Germinal center (tissue), 1 donor: ENCODE results near the gene XPO4.
"Not testable (repeated sequence)": the region's sequence is repeated elsewhere in the genome, so short reads cannot be mapped to it uniquely, and the experiment has no call there.

Experiments used
- DNase-seq: peaks from one replicate; pipeline ENCODE4 v3.0.0; 2012; ENCODE audit warnings: mixed read lengths, low spot score

The XPO4 gene

GRCh38 chr13:20891034-20891433, 11.5 kb downstream of the XPO4 start:
- DNase-seq, result no peak

- DNase-seq, result not testable (repeated sequence)
These were observed 12.0 kb downstream of the XPO4 start for GRCh38 chr13:20890540-20890939.

DNA sequence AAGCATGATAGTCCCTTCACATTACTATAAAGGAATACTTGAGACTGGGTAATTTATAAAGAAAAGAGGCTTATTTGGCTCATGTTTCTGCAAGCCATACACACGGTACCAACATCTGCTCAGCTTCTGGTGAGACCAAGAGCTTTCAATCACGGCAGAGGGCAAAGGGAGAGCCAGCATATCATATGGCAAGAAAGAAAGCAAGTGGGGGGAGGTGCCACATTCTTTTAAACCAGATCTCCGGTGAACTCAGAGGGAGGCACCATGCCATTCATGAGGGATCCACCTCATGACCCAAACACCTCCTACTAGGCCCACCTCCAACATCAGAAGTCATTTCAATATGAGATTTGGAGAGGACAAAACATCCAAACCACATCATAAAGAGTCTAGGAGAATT, 20.3 kb downstream of the XPO4 start:
- DNase-seq, result no peak

DNA sequence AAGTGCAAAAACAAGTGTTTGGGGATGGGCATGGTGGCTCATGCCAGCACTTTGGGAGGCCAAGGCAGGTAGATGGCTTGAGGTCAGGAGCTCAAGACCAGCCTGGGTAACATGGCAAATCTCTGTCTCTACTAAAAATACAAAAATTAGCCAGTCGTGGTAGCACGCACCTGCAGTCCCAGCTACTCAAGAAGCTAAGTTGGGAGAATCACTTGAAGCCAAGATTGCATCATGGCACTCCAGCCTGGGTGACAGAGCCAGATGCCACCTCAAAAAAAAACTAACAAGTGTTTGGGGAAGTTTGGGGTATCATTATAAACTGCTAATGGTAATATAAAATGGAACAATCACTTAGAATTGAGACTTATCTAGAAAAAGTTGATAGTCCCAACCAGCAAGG, 24.6 kb downstream of the XPO4 start:
- no peak for DNase-seq

DNA sequence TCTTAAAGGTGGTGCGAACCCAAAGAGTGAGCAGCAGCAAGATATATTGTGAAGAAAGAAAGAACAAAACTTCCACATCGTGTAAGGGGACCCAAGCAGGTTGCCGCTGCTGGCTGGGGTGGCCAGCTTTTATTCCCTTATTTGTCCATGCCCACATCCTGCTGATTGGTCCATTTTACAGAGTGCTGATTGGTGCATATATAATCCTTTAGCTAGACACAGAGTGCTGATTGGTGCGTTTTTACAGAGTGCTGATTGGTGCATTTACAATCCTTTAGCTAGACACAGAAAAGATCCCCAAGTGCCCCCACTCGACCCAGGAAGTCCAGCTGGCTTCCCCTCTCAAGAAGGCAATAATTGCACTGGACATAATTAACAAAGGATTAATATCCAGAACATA, 25.7 kb downstream of the XPO4 start:
- DNase-seq, result not testable (repeated sequence)

DNA sequence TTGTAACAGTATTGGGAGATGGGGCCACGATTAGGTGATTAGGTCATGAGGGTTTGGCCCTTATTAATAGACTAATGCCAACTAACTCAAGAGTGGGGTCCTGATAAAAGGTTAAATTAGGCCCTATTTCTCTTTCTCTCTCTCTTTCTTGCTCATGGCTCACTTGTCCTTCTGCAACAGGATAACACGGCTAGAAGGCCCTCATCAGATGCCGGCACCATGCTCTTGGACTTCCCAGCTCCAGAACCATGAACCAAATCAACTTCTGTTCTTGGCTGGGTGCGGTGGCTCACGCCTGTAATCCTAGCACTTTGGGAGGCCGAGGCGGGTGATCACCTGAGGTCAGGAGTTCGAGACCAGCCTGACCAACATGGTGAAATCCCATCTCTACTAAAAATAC, 28.1 kb downstream of the XPO4 start:
- not testable (repeated sequence) for DNase-seq

- no peak for DNase-seq
These were observed 29.2 kb downstream of the XPO4 start for GRCh38 chr13:20873348-20873747.

GRCh38 chr13:20870829-20871228, 31.7 kb downstream of the XPO4 start:
- DNase-seq, result no peak

- no peak for DNase-seq
These were observed 33.0 kb downstream of the XPO4 start for GRCh38 chr13:20869540-20869939.

GRCh38 chr13:20867408-20867807, 35.1 kb downstream of the XPO4 start:
- DNase-seq, result no peak

DNA sequence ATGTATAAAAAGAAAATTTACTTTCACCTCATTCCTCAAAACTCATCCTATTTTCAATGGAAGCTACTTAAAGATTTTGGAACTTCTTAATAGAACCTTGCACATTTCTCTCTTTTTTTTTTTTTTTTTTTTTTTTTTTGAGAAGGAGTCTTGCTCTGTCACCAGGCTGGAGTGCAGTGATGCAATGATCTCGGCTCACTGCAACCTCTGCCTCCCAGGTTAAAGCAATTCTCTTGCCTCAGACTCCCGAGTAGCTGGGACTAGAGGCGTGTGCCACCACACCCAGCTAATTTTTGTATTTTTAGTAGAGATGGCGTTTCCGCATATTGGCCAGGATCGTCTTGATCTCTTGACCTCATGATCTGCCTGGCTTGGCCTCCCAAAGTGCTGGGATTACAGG, 40.9 kb downstream of the XPO4 start:
- DNase-seq, result not testable (repeated sequence)

GRCh38 chr13:20860844-20861243, 41.7 kb downstream of the XPO4 start:
- no peak for DNase-seq

GRCh38 chr13:20856650-20857049, 45.9 kb downstream of the XPO4 start:
- DNase-seq, result no peak

GRCh38 chr13:20851844-20852402, 50.6 kb downstream of the XPO4 start:
- DNase-seq, result no peak

DNA sequence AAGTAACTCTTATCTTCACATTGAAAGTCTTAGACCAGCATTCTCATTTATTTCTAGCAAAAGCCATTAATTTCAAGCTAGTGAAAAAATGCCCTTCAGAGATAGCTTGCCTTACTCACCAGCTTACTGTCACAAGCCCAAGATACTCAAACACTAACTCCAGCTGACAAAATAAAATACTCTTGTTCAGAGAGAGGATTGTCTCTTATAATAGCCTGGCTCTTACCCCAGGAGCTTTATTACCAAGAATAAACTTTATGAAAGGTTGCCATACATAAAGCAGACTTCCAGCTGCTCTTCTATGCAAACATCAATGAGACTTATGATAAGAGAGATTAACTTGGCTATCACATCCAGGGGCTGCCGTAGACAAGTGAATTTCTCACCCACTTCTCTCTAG, 53.6 kb downstream of the XPO4 start:
- DNase-seq, result no peak

DNA sequence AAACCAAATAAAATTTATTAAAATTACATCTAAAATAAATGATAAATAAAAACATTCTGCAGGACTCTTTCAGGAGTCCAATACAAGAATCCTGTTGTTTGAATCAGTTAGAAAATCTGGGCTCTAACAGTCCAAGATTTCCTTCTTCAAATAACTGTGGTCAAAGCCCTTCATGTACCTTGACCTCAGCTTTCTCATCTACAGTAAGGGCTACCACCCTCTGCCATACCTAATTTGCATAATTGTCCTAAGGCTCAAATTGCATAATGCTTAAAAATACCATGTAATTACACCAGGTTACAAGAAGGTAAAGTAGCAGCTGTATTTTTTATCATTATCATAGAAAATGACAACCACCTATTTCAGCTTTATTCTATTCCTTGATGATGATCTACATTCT, 54.3 kb downstream of the XPO4 start:
- DNase-seq, result no peak

GRCh38 chr13:20847296-20847695, 55.2 kb downstream of the XPO4 start:
- DNase-seq, result no peak

DNA sequence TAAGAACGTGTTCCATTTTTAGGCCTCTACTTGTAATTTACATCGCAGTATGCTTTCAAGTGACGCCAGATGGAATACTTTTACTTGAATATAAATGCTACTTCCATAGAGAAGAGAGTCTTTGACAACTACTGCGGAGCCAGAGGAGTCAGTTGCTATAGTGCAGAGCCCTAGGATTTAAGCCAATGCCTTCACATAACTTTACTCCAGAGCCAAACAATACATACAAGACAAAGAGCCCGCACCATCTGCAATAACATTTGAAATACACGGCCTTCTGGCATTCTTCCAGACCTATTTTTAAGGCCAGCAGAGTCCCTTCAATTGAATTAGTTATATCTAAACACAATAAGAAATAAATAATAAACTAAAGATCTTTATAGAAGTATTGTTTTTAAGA, 59.4 kb downstream of the XPO4 start:
- no peak for DNase-seq

DNA sequence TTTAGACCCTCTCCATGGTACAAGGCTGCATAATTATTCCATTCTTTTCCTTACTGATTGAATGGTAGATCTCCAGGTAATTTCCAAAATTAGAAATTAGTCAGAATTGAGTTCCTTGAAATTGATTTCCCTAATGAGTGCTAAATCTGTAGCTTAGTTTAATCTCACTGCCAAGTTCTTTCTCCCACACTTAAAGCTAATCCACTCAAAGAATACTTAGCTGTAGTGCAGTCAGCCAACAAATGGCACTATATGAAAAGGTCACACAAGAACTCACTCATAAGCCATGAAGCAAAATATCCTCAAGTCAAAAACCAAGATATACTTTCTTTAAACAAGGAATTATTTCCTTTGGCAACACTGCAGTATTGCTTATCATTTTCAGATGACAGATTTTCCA, 62.0 kb downstream of the XPO4 start:
- DNase-seq, result no peak

GRCh38 chr13:20833900-20834679, 68.5 kb downstream of the XPO4 start:
- no peak for DNase-seq

DNA sequence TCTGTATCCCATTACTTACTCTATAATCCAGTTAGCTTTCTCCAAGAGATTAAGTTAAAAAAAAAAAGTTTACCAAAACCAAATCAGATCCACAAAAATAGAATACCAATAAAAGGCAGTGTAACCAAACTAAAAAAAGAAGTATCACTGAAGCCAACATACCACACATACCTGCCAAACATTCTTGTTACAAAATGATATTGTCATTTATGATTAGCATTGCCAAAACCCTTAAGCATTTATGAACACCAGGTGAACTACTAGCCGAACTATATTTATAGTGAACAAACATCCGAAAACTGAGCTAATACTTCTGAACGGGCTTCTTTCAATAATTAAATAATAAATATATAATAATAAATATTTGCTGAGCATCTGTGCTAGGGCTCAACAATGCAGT, 69.7 kb downstream of the XPO4 start:
- no peak for DNase-seq

- DNase-seq, result no peak
These were observed 70.6 kb downstream of the XPO4 start for GRCh38 chr13:20831933-20832332.

GRCh38 chr13:20831254-20831653, 71.3 kb downstream of the XPO4 start:
- no peak for DNase-seq
